ENCODE measurements around the gene SPG7. TPM values are rescaled to one million over a fixed set of nuclear protein-coding genes. Genes with fewer than 3 reads are reported as not detected.

Gene SPG7
- total RNA-seq, 1 donor from 2014 or later: 119 TPM

DNA sequence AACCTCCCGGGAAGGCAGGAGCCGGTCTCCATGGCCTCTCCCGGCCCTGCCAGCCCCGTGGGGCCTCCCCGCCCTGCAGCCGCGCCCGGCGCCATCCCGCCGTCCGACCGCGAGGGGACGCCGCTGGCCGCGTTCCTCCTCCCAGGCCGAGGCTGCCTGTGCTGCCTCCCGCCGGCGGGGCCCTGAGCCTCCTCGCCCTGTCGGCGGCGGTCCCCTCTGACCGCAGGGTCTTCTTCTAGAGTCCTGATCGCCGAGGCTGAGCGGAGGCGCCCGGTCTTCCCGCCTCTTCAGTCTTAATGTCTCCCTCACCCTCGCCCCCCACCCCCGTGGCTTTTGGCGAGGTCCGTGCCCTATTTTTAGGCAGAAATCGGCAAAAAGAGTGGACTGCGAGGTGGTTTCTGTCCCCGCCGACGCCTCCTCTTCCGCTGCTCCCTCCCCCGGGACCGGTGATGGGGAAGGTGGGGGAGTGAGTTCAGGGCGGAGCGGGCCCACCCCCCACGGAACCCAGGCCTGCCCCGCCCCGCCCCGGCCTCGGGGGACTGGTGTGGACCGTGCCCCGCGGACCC is 66.6 kb downstream of the SPG7 start:
- intact Hi-C loops (cut with DNase I): no loop called here
- Histone ChIP-seq H3K9me3 (no peaks in the 10 kb centered on the region), H3K27me3 (peaks cover 3% of the 10 kb centered on the region), H3K4me3 (peak overlapping the region; percentile 15 to 43), H3K36me3 (no peaks in the 10 kb centered on the region), H3K4me1 (peaks cover 18% of the 10 kb centered on the region), H3K27ac (no peak overlapping the region)
- TF ChIP-seq POLR2A (IDR thresholded peaks at IDR 0.05) (no peak), POLR2AphosphoS5 (IDR thresholded peaks at IDR 0.05; ENCODE audit: insufficient read depth in 1 of 2, low read depth in 1 of 2) (no peak)
- TF ChIP-seq, protein P1, sequence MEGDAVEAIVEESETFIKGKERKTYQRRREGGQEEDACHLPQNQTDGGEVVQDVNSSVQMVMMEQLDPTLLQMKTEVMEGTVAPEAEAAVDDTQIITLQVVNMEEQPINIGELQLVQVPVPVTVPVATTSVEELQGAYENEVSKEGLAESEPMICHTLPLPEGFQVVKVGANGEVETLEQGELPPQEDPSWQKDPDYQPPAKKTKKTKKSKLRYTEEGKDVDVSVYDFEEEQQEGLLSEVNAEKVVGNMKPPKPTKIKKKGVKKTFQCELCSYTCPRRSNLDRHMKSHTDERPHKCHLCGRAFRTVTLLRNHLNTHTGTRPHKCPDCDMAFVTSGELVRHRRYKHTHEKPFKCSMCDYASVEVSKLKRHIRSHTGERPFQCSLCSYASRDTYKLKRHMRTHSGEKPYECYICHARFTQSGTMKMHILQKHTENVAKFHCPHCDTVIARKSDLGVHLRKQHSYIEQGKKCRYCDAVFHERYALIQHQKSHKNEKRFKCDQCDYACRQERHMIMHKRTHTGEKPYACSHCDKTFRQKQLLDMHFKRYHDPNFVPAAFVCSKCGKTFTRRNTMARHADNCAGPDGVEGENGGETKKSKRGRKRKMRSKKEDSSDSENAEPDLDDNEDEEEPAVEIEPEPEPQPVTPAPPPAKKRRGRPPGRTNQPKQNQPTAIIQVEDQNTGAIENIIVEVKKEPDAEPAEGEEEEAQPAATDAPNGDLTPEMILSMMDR (IDR thresholded peaks at IDR 0.05): peak in 1 of 3 experiments; percentile 48
- DNase-seq (ENCODE audit: extremely low spot score in 2 of 2): no peak

DNA sequence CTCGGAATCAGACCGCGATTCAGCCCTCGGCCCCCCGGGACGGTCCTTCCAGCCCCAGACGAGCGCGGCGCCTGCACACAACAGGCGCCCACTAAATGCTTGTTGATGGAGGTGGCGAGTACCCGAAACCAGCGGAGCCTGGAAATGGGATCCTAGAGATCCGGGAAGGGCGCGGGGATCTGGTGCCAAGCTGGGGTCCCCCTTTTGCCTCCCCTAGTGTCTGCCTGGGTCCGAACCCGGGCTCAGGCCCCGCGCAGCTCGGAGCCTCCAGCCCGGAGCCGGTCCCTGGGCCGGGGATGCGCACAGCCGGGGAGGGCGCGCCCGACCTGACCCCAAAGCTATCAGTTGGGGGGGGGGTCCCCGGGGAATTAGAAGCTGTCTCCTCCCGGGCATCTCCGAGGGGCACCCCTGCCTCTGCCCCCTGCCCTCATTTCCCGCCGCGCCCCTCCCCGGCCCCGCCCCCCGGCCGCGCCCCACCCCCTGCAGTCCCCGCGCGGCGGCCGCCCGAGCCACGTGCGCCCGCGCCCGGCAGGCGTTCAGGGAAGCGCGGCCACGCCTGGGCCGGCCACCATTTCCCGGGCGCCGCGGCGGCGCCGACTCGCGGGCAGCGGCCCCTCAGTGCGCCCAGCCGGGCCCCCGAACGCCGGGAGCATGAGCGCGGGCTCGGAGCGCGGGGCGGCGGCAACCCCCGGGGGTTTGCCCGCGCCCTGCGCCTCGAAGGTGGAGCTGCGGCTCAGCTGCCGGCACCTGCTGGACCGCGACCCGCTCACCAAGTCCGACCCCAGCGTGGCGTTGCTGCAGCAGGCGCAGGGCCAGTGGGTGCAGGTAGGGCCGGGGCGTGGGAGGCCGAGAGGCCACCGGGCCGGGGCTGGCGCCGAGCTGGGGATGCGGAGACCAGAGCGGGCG is 67.3 kb downstream of the SPG7 start, which contains the start of gene CPNE7:
TSS of gene CPNE7 (plus strand) at position 512 of the 906 bp plus-strand sequence. CDS start at position 652, 140 bp downstream.
- H3K27ac ChIP-seq: no peak within 1 kb of the TSS
- H3K4me3 ChIP-seq: peak within 1 kb of the TSS; percentile 15 to 43
- intact Hi-C loops (cut with DNase I): no loop called here
- TF ChIP-seq, protein P1 (IDR thresholded peaks at IDR 0.05): no peak
- TF ChIP-seq POLR2A (IDR thresholded peaks at IDR 0.05): no peak
- H3K36me3 ChIP-seq: no peaks in the 10 kb centered on the region
- H3K27me3 ChIP-seq: peaks cover 3% of the 10 kb centered on the region
- no peak for DNase-seq (ENCODE audit: extremely low spot score in 2 of 2)
- H3K9me3 ChIP-seq: no peaks in the 10 kb centered on the region
- peaks cover 18% of the 10 kb centered on the region for H3K4me1 ChIP-seq

GRCh38 chr16:89576153-89577054 is 68.2 kb downstream of the SPG7 start:
- TF ChIP-seq, protein P1 (IDR thresholded peaks at IDR 0.05): no peak
- TF ChIP-seq POLR2A (IDR thresholded peaks at IDR 0.05) (no peak), POLR2AphosphoS5 (IDR thresholded peaks at IDR 0.05; ENCODE audit: insufficient read depth in 1 of 2, low read depth in 1 of 2) (no peak)
- DNase-seq (ENCODE audit: extremely low spot score in 2 of 2): no peak
- Histone ChIP-seq H3K4me1 (peaks cover 19% of the 10 kb centered on the region), H3K27me3 (peaks cover 3% of the 10 kb centered on the region), H3K27ac (no peak overlapping the region), H3K36me3 (no peaks in the 10 kb centered on the region), H3K9me3 (no peaks in the 10 kb centered on the region), H3K4me3 (peak overlapping the region in 1 of 2 donors; percentile 43)
- intact Hi-C loops (cut with DNase I): no loop called here

GRCh38 chr16:89577055-89577759 is 69.0 kb downstream of the SPG7 start:
- Histone ChIP-seq H3K4me1 (peaks cover 27% of the 10 kb centered on the region), H3K36me3 (no peaks in the 10 kb centered on the region), H3K4me3 (no peak overlapping the region), H3K9me3 (no peaks in the 10 kb centered on the region), H3K27ac (no peak overlapping the region), H3K27me3 (peaks cover 3% of the 10 kb centered on the region)
- intact Hi-C loops (cut with DNase I): no loop called here
- TF ChIP-seq POLR2A (IDR thresholded peaks at IDR 0.05) (no peak), POLR2AphosphoS5 (IDR thresholded peaks at IDR 0.05; ENCODE audit: insufficient read depth in 1 of 2, low read depth in 1 of 2) (no peak)
- TF ChIP-seq, protein P1 (IDR thresholded peaks at IDR 0.05): no peak
- no peak for DNase-seq (ENCODE audit: extremely low spot score in 2 of 2)

Data from vagina (tissue), 2 donors.